GM18502 (cell line): Measurements from ENCODE around the gene HOXB8.

Experiments
- ATAC-seq: cut with Tn5 transposase; IDR thresholded peaks from one replicate; pipeline ENCODE4 v1.9.1; 2021; ENCODE audit warnings: mild to moderate bottlenecking; ENCODE audit not compliant: unreplicated experiment, poor library complexity

HOXB8 gene

DNA sequence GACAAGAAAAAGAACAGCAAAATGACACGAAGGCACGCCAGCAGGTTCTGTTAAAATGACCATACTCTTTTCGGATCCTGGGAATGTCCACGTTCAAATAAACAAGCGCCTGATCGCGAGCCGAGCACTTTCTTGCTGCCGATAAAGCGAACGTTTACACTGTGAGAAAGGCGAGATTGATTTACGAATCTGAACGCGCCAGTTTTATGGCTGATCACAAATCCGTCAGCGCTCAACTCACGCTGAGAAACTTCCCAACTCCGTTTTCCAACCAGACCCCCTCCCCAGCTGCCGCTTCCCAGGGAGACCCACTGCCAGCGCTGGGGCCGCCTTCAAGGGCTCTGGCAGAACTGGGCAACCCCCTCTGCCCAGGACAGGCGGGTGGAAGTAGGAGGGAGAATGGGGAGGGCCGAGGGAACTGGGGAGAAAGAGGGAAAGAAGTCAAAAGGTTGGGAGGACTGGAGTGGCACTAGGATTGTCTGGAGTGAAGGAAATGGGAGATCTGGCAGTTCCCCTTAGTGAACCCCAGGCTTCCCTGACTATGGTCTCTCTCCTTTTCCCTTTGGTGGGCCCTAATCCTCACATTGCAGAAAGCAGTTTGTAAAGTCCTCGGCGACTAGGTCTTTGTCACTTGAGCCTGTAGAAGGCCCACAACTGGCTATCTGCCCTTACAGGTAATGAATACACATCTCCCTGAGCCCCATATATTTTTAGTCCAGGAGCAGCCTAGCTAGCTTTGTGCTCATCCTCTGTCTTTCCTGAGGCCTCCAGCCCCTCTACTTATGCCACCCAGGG lies 43.9 kb downstream of the HOXB8 start:
- ATAC-seq: no peak

DNA sequence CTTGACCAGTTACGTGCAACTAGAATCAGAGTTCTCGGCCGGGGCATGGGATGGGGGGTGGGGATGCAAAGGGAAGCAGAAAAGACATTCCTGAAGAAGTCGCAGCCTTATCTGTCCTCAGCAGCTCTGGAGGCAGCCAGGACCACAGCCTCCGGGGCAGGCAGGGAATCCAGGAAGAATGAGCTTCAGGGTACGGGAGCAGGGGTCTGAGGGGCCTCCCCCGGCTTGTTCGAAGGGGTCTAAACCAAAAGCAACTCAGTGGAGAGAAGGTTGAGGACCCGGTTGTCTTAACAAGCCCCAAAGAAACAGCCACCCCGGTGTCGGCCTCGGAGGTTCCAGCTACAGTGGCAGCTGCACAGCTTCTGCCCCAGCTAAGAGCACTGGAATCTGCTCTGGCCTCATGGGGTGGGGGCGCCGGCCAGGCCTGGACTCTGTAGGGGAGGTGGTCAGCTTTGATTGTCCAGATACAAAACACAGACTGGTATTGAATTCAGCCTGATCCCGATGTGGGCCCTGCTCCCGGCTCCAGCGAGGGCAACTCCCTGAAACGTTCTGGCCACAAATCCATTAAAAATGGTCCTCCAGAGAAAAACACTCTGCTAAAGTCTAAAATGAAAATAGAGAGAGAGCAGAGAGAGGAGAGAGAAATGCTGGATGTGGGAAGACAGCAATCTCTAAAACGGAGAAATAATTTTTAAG lies 44.6 kb downstream of the HOXB8 start:
- no peak for ATAC-seq

DNA sequence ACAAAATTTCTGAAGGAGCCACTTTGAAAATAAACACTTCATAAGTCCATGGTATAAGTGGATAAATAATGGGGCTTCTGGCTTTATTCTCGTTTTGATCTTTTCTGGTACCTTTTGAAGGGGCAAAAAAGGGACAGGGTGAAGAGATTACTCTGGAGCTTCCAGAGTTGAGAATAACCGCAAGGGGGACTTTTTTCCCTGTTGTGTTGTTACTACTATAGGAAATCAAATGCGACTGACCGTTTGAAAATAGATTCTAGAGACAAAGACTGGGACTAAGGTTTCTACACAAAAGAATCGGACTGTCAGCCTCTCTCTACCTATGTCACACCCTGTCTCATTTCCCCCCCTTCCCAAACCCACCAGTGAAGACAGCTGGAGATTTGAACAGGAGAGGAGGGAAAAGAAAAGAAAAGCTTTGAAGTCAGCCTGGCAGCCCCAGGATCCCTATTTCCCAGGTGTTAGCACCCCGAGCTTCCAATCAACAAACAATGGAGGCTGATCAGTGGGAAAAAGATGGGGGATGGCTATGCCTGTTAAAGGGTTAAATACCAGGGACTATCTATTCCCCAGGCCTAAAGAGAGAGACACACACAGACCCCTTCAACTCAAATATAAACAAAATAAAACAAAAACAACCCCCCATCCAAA lies 45.3 kb downstream of the HOXB8 start:
- no peak for ATAC-seq

DNA sequence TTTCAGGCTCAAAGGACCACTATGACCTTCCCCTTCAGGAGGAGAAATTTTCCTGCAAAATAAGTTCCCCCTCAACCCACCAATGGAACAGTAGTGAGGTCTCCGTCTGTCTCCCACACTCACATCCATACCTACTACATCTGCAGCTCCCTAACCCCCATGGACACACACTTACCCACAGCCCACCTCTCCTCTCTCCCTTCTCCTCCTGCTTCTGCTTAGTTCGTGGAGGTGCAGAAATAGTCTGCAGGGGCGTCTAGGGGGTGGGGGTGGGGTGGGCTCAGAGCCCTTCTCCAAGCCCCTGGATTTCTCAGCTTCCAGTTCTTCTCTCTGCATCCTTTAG lies 45.9 kb downstream of the HOXB8 start:
- ATAC-seq: no peak

DNA sequence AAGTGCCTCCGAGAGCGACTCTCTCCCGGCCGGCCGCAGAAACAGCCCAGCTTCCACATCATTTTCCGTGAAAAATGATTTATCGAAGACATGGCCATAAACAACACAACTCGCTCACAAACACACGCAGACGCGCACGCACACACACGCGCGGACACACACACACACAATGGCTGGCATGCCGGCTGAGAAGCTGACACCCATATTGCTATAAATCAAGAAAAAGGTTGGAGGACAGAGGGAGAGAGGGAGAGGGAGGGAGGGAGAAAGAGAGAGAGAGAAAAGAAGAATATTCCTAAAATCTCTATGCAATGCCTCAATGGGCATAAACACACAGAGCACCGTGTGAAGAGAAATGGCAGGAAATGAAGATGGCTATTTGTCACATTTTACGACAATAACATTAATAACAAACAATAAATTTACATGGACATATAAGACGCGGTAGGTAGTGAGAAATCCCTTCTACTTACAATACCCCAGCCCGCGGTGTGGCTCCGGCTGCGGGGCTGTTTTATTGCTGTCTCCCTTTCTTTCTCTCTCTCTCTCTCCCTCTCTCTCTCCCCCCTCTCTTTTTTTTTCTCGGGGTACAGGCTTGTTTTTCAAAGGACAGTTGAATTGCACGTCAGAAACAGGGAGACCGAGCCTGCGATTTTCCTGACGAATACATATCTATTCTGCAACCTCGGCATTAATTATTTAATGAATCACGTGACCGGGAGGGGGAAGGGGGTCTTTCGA lies 46.4 kb downstream of the HOXB8 start:
- no peak for ATAC-seq

DNA sequence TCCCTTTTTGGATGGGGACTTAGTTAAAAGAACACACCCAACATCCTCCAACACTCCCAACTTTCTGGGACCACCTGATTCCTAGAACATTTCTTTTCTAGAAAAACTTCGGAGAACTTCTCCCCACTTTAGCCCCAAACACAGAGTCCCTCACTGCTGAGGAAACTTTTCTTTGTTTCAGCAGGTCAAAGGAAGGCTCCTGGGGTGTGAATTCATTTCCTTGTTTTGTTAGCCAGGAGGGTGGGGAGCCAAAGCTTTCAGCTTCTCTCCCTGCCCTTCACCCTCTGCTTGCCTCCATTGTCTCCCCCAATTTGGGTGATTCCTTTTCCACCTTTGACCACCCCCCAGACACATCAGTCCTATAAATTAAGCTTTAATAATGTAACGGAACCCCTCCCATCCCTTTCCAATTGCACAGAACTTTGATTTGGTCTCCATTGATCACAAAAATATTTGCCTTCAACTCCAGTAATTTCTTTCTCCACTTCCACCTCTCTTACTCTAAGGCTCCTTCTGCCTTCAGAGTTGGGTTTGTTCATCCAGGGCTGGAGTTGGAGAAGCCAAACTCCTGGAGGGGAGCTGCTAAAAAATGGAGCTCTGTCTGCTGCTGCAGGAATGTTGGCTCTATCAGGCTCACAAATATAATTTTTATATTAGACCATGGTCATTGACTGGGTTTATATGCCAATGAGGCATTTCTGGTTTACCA lies 47.3 kb downstream of the HOXB8 start:
- ATAC-seq: no peak

DNA sequence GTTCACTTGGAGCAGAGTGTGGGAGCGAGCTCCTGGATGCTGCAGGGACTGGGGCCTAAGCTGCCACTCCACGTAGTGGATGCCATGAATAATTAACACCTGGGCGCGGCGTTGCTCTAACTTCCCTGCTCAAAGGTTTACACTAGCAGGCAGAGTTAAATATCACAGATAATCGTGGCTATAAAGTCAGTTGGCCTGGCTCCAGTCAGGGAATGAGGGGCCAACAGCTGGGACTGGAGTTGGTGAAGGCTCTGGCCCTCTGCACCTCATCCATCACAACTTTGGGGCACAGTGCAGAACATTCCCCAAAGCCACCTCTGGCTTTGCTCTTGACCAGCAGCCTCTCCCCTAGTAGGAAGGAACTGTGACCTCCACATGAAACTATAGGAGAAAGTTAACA lies 47.9 kb downstream of the HOXB8 start:
- ATAC-seq: no peak

DNA sequence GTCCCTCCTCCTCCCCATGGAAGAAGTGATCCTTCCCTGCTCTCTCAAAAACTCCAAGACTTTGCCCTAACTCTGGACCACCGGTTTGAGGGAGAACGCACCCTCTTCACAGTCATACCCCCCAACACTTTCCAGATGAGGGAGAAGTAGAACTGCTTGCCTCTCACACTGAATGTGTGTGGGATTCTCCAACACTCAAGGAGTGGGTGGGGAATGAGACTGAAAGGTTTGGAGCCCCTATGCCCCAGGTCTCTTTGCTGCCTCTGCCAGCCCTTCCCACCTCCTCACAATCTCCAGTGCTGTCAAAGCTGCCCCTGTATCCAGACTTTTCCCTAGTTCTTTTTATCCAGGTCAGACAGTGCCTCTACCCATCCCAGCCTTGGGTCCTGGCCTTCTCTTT lies 48.4 kb downstream of the HOXB8 start:
- ATAC-seq: no peak

DNA sequence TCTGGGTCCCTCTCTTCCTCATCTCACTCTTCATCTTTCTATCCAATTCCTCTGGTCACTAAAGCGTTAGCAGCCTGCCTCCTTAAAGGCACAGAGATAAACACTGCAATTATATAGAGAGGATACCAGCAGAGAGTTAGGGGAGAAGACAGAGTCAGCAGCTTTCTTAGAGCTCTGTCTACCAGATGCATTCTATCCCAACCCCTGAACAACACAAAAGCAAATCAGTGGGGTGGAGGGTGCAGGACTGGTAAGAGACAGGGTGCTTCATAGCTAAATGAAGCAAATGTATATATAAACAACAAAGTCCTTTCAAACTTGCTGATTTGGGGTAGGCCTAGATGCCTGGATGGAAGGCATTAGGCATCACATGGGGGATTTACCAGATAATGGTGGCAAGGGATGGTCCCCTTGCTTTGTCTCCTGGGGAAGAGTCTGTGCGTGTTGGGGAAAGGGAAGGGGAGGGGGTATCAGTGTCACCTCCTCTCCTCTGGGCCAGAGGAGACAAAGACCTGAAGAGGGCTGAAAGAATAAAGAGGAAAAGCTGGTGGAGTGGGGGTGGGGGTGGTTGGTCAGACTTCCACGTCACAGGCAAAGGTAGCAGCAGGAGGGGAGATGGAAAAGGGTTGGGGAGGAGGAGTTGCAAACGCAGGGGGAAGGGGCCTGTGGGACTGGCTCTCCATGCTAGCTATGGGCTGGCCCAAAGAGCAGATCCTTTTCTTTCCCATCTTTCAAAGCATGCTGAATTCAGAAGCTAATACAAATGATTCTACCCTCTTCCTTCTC lies 49.0 kb downstream of the HOXB8 start:
- no peak for ATAC-seq

DNA sequence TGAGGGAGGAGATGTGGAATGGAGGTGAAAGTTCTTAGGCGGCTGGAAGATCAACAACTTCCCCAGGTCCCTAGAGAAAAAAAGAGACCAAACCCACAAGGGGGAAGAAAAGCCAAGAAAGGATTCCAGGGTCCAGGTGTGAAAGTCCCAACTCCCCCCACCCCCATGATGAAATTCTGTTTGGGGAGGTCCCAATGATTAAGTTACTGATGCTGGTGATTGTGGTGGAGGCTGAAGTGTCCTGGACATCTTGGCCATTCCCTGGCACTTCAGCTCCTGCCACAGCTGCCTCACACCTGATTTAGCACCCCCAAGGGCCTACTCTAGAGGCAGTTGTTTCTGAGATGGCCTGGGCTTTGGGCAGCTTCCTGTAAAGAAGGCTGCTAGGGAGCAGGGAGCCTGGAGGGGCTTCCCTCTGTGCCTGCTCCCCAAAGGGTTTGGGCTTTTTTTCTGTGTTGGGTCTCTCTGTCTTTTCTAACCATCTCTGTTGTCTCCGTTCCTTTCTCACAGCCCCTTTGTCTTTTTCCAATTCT lies 50.0 kb downstream of the HOXB8 start:
- no peak for ATAC-seq

DNA sequence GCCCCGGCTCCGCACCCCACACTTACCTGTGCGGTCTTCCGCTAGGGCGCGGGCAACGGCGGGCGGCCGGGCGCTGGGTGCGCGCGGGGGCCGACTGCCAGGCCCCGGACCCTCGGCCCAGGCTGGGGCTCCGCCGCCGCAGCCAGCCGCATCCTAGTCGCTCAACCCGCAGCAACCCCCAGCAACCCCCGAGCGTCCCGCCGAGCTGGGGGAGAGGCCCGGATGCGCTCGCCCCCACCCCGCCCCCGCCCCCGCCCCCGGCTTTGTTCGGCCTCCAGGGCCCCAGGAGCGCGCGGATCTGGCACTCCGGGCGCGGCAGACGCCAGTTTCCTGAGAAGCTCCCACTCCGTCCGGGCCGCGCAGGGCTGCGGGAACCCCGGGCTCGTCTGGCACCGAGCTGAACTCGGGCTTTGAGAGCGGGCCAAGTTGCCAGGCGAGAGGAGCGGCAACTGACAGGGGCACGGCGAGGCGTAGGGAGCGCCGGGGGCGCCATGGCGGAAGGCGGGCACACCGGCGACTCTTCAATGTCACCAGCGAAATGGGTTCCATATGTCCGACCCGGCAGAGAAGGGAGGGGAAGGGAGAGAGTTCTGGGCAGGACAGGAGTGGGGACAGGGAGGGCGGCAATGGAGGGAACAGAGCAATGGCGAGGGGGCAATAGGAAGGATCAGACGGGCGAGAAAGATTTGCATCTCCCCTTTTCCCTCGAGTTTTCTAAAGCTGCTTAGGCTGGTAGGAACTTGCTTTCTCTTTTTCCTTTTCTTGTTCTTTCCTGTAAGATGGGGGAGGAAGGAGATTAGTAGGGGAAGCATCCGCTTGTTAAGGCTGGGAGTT lies 50.7 kb downstream of the HOXB8 start:
- no peak for ATAC-seq

DNA sequence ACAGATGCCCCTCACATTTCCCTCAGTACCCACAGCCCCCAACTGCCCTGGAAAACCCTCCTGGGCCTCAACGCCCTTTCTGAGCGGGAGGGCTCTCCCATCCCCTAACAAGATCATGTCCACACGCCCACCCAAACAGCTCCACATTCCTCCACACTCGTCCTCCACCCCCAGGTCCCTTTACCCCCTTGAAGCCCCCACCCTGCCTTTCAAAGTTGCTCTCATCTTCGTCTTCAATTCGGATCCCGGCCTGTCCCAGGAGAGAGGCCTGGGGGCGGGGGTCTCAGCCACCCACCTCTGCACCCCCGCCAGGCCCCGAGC lies 51.3 kb downstream of the HOXB8 start:
- ATAC-seq: no peak

DNA sequence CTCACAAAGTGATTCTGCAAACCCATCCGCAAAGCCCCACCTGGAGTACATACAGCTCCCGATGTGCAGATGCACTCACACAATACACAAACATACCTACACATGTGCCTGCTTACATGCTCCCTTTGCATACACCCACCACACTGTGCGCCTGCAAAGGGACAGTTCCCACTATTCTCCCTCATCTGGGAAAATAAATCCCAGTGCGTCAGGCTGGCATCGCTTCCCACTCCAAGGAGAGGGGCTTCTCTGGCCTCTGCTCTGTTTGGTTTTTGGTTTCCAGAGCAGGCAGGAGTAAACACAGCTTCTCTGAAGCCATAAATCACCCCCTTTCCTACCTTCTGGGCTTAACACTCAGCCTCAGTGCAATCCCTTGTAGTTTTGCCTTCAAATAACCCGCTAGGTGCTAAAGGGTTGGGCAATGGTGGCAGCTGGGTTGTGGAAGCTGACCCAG lies 51.7 kb downstream of the HOXB8 start:
- no peak for ATAC-seq

DNA sequence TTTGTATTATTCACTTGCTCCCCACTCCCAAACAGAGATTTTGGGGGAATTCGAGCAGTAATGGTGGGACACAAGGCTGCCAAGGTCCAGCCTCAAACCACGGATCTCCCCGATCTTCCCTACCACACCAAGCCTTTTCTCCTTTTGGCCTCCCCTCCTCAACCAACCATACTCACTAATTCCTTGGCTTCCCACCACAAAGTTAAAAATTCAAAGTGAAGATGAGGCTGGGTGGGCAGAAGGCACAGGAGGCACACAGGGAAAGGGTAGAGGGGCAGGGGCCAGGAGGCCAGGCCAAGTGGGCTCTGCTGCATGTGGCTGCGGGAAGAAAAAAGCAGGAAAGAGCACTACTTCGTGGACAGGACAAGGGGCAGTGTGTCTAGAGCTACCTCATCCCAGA lies 52.2 kb downstream of the HOXB8 start:
- ATAC-seq: no peak
